GM23338 (cell line): ENCODE results near the gene WNK2. TPM values are rescaled to one million over a fixed set of nuclear protein-coding genes. Genes with fewer than 3 reads are reported as not detected.

Source experiments
- ATAC-seq: fragments of 200-7000 bp; cut with Tn5 transposase; 3 replicates; pipeline ENCODE4 v1.9.1; 2020
- DNase-seq: peaks from one replicate; pipeline ENCODE4 v3.0.0-alpha.2; 2015; ENCODE audit warnings: low spot score
- H2AFZ ChIP-seq: fragments of 200-600 bp; sonication (generic); 2 replicates; pipeline ENCODE4 v1.8.0; 2016; ENCODE audit warnings: antibody characterized with exemption, mild to moderate bottlenecking, moderate library complexity
- H3F3A ChIP-seq: fragments of 200-600 bp; sonication (generic); replicated peaks from 2 replicates; pipeline ENCODE4 v1.8.0; 2017; ENCODE audit warnings: antibody characterized with exemption, mixed run types, low read depth
- H3K27ac ChIP-seq: fragments of 200-600 bp; sonication (generic); 2 replicates; pipeline ENCODE4 v1.6.1; 2016; ENCODE audit warnings: low read depth
- H3K27me3 ChIP-seq: fragments of 200-600 bp; sonication (generic); 2 replicates; pipeline ENCODE4 v1.8.0; 2016; ENCODE audit warnings: mild to moderate bottlenecking, mixed run types, moderate library complexity; ENCODE audit not compliant: insufficient read depth
- H3K36me3 ChIP-seq: fragments of 200-600 bp; sonication (generic); 2 replicates; pipeline ENCODE4 v1.8.0; 2016; ENCODE audit warnings: mild to moderate bottlenecking; ENCODE audit not compliant: insufficient read depth
- H3K4me1 ChIP-seq: fragments of 200-600 bp; sonication (generic); 2 replicates; pipeline ENCODE4 v1.8.0; 2016; ENCODE audit warnings: mild to moderate bottlenecking, moderate library complexity; ENCODE audit not compliant: insufficient read depth
- H3K4me2 ChIP-seq: fragments of 200-600 bp; sonication (generic); 2 replicates; pipeline ENCODE4 v1.7.1; 2017; ENCODE audit warnings: mixed run types
- H3K4me3 ChIP-seq: fragments of 200-600 bp; sonication (generic); 2 replicates; pipeline ENCODE4 v1.6.1; 2016; ENCODE audit warnings: mixed run types
- H3K79me2 ChIP-seq: fragments of 200-600 bp; sonication (generic); replicated peaks from 2 replicates; pipeline ENCODE4 v1.8.0; 2017; ENCODE audit warnings: mild to moderate bottlenecking; ENCODE audit not compliant: insufficient read depth
- H3K9me2 ChIP-seq: fragments of 200-600 bp; sonication (generic); 2 replicates; pipeline ENCODE4 v1.8.0; 2017; ENCODE audit not compliant: insufficient read depth
- H4K20me1 ChIP-seq: fragments of 200-600 bp; sonication (generic); replicated peaks from 2 replicates; pipeline ENCODE4 v1.8.0; 2017; ENCODE audit warnings: mild to moderate bottlenecking; ENCODE audit not compliant: insufficient read depth
- H3K27ac Mint-ChIP-seq: 2 replicates; pipeline ENCODE4 v1.8.0; 2020; ENCODE audit warnings: inconsistent platforms, mild to moderate bottlenecking, moderate library complexity, mixed read lengths
- H3K27me3 Mint-ChIP-seq: 3 replicates; pipeline ENCODE4 v1.8.0; 2022; ENCODE audit warnings: low read depth, mild to moderate bottlenecking, moderate library complexity, mixed read lengths, inconsistent platforms; ENCODE audit not compliant: insufficient read depth, poor library complexity
- H3K36me3 Mint-ChIP-seq: 3 replicates; pipeline ENCODE4 v1.8.0; 2021; ENCODE audit warnings: low read depth, mild to moderate bottlenecking, inconsistent platforms, moderate library complexity, mixed read lengths
- H3K4me1 Mint-ChIP-seq: 3 replicates; pipeline ENCODE4 v1.8.0; 2020; ENCODE audit warnings: mild to moderate bottlenecking, inconsistent platforms, mixed read lengths
- H3K4me3 Mint-ChIP-seq: 3 replicates; pipeline ENCODE4 v1.8.0; 2021; ENCODE audit warnings: moderate library complexity, mild to moderate bottlenecking, inconsistent platforms, mixed read lengths
- H3K9me3 Mint-ChIP-seq: 3 replicates; pipeline ENCODE4 v1.8.0; 2020; ENCODE audit warnings: moderate library complexity, mild to moderate bottlenecking, inconsistent platforms, mixed read lengths
- CREB1 ChIP-seq: fragments of 250-450 bp; sonication (Bioruptor Pico); IDR thresholded peaks from 2 replicates; pipeline ENCODE4 v1.5.0; 2020; ENCODE audit warnings: low read depth, mild to moderate bottlenecking, moderate library complexity
- ETS1 ChIP-seq: IDR thresholded peaks from 2 replicates; pipeline ENCODE4 v1.6.1; 2016; ENCODE audit warnings: antibody characterized with exemption
- EZH2 ChIP-seq: fragments of 200-600 bp; sonication (generic); IDR thresholded peaks from one replicate; pipeline ENCODE4 v1.8.0; 2017; ENCODE audit warnings: antibody characterized with exemption, mild to moderate bottlenecking, low read depth; ENCODE audit not compliant: unreplicated experiment
- EZH2phosphoT487 ChIP-seq: fragments of 200-600 bp; sonication (generic); IDR thresholded peaks from one replicate; pipeline ENCODE4 v1.8.1; 2018; ENCODE audit warnings: antibody characterized with exemption; ENCODE audit not compliant: unreplicated experiment
- JUNB ChIP-seq: IDR thresholded peaks from one replicate; pipeline ENCODE4 v1.6.1; 2016; ENCODE audit warnings: antibody characterized with exemption; ENCODE audit not compliant: unreplicated experiment
- NANOG ChIP-seq: IDR thresholded peaks from 2 replicates; pipeline ENCODE4 v1.6.1; 2016; ENCODE audit warnings: antibody characterized with exemption, borderline replicate concordance
- POLR2AphosphoS5 ChIP-seq: IDR thresholded peaks from 2 replicates; pipeline ENCODE4 v1.6.1; 2016; ENCODE audit warnings: antibody characterized with exemption, low read depth
- REST ChIP-seq: IDR thresholded peaks from one replicate; pipeline ENCODE4 v1.6.1; 2018; ENCODE audit warnings: antibody characterized with exemption; ENCODE audit not compliant: unreplicated experiment
- STAT1 ChIP-seq: IDR thresholded peaks from one replicate; pipeline ENCODE4 v1.6.1; 2016; ENCODE audit warnings: antibody characterized with exemption; ENCODE audit not compliant: unreplicated experiment
- ZNF114 ChIP-seq: fragments of 250-450 bp; sonication (Bioruptor Pico); IDR thresholded peaks from 2 replicates; pipeline ENCODE4 v1.5.0; 2020; ENCODE audit warnings: mild to moderate bottlenecking, moderate library complexity
- ZNF331 ChIP-seq: fragments of 250-450 bp; sonication (Bioruptor Pico); IDR thresholded peaks from 2 replicates; pipeline ENCODE4 v1.5.0; 2020; ENCODE audit warnings: low read depth, mild to moderate bottlenecking, moderate library complexity
- ZNF462 ChIP-seq: fragments of 250-450 bp; sonication (Bioruptor Pico); IDR thresholded peaks from 2 replicates; pipeline ENCODE4 v1.5.0; 2020; ENCODE audit warnings: mild to moderate bottlenecking, moderate library complexity
- polyA plus RNA-seq: library from polyadenylated mRNA; unstranded; fragments of >200 nt; fragmentation: Nextera tagmentation; extraction: Ambion mirVana; gene quantifications from 2 replicates; pipeline ENCODE4 v1.2.1, GENCODE V29; 2016
- total RNA-seq: library from RNA; depleted of rRNA; stranded (reverse); fragments of >200 nt; shearing (Covaris generic); gene quantifications from 2 replicates; pipeline ENCODE4 v1.2.3, GENCODE V29; 2014

WNK2 gene
- total and polyA plus RNA-seq, 2 experiments from 2014 or later: 56.4 to 102 TPM

GRCh38 chr9:93261735-93262523, 78.0 kb downstream of the WNK2 start (continued):
- TF ChIP-seq NANOG: no peak
- no peak for TF ChIP-seq POLR2AphosphoS5
- TF ChIP-seq REST: no peak
- no peak for TF ChIP-seq EZH2
- no peak for TF ChIP-seq ZNF114

- no peaks in the 10 kb centered on the region for H3K4me1 ChIP-seq
- no peaks in the 10 kb centered on the region for H3K79me2 ChIP-seq
- H3K9me2 ChIP-seq: no peaks in the 10 kb centered on the region
- ATAC-seq: no peak
- H3K27ac Mint-ChIP-seq: no peak overlapping the region; the same call in 1 of the 2 replicates
- H3F3A ChIP-seq: no peaks in the 10 kb centered on the region
- DNase-seq: no peak
- H3K4me2 ChIP-seq: no peak overlapping the region
- no peak overlapping the region for H3K27ac ChIP-seq
- no peak overlapping the region for H3K4me3 Mint-ChIP-seq
- peaks cover 2% of the 10 kb centered on the region; the same call in 2 of the 3 replicates for H3K4me1 Mint-ChIP-seq
- no peak overlapping the region for H2AFZ ChIP-seq
- H3K36me3 ChIP-seq: peaks cover 3% of the 10 kb centered on the region; the same call in 1 of the 2 replicates
- no peaks in the 10 kb centered on the region; the same call in 1 of the 2 replicates for H4K20me1 ChIP-seq
- no peaks in the 10 kb centered on the region for H3K27me3 ChIP-seq
- peaks cover 7% of the 10 kb centered on the region; the same call in 2 of the 3 replicates for H3K36me3 Mint-ChIP-seq
- peaks cover 3% of the 10 kb centered on the region for H3K27me3 Mint-ChIP-seq
- H3K4me3 ChIP-seq: no peak overlapping the region
- no peaks in the 10 kb centered on the region; the same call in 2 of the 3 replicates for H3K9me3 Mint-ChIP-seq
- TF ChIP-seq ZNF331 (no peak), EZH2 (no peak), STAT1 (no peak), CREB1 (CRISPR knock-in tag) (no peak), ETS1 (no peak), ZNF462 (CRISPR knock-in tag) (no peak), EZH2phosphoT487 (no peak), JUNB (no peak)
These were observed 78.8 kb downstream of the WNK2 start for GRCh38 chr9:93262537-93263310.
